Measurements from ENCODE around the gene AGK.

DNA sequence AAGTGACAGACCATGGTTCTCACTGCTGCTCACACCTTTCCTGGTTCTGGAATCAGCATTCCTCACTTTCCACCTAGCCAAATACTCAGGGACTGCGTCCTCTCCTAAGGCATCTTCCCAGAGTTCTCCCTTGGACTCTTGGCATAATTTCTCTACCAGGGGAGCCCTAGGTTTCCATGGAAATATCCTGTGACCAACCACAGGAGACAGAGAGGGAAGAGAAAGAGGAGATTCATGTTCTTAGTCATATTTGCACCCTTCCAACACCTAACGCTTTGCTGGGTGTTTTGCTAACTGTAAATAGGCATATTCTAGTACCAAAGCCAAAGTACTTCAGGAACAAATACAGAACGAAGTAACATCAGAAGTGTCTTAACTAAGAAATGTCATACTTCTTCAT lies 122.1 kb downstream of the AGK start:
- TF ChIP-seq YY1 (IDR thresholded peaks at IDR 0.05; ENCODE audit: insufficient read depth, insufficient read length) = no peak
- TF ChIP-seq SUZ12 (IDR thresholded peaks at IDR 0.05; ENCODE audit: extremely low read depth, insufficient read depth, insufficient read length) = no peak
- no peak for TF ChIP-seq ZNF274 (IDR thresholded peaks at IDR 0.05; ENCODE audit: low read depth, low read length)
